ENCODE data around the gene PALLD.

The PALLD gene

GRCh38 chr4:168868044-168868781, 371.4 kb downstream of the PALLD start:
- H3K9ac ChIP-seq (ENCODE audit: low read length), result no peak overlapping the region
- DNase-seq, result no peak
- H3K27ac ChIP-seq (ENCODE audit: low read length), result no peak overlapping the region
- no peaks in the 10 kb centered on the region for H4K20me1 ChIP-seq (ENCODE audit: insufficient read depth, low read length)
- H3K9me3 ChIP-seq (replicated peaks; ENCODE audit: insufficient read depth, low read length), result no peaks in the 10 kb centered on the region
- no peaks in the 10 kb centered on the region for H3K9me2 ChIP-seq (replicated peaks; ENCODE audit: insufficient read depth, low read length)
- H2AFZ ChIP-seq (ENCODE audit: low read length), result no peak overlapping the region
- H3K36me3 ChIP-seq (replicated peaks; ENCODE audit: insufficient read depth, low read length), result no peaks in the 10 kb centered on the region
- H3F3A ChIP-seq (ENCODE audit: insufficient read depth, low read length), result no peaks in the 10 kb centered on the region
- H3K4me1 ChIP-seq (ENCODE audit: low read length), result no peaks in the 10 kb centered on the region
- TF ChIP-seq CTCF (IDR thresholded peaks at IDR 0.05; ENCODE audit: low read length) (no peak), EZH2 (optimal IDR thresholded peaks at IDR 0.05; ENCODE audit: low read depth, low read length) (no peak), EZH2phosphoT487 (IDR thresholded peaks at IDR 0.05; ENCODE audit: low read length) (no peak)
- no peak overlapping the region for H3K4me2 ChIP-seq (ENCODE audit: low read depth, low read length)
- no peak overlapping the region for H3K4me3 ChIP-seq (ENCODE audit: low read length)
- no peaks in the 10 kb centered on the region for H3K79me2 ChIP-seq (ENCODE audit: low read length)
- no peaks in the 10 kb centered on the region for H3K27me3 ChIP-seq (replicated peaks; ENCODE audit: insufficient read depth, low read length)

- no peaks in the 10 kb centered on the region for H4K20me1 ChIP-seq (ENCODE audit: insufficient read depth, low read length)
- DNase-seq, result no peak
- H3K36me3 ChIP-seq (replicated peaks; ENCODE audit: insufficient read depth, low read length), result no peaks in the 10 kb centered on the region
- no peaks in the 10 kb centered on the region for H3K4me1 ChIP-seq (ENCODE audit: low read length)
- H3K4me3 ChIP-seq (ENCODE audit: low read length), result no peak overlapping the region
- H3K79me2 ChIP-seq (ENCODE audit: low read length), result no peaks in the 10 kb centered on the region
- no peak overlapping the region for H3K9ac ChIP-seq (ENCODE audit: low read length)
- no peak overlapping the region for H3K4me2 ChIP-seq (ENCODE audit: low read depth, low read length)
- no peaks in the 10 kb centered on the region for H3K9me2 ChIP-seq (replicated peaks; ENCODE audit: insufficient read depth, low read length)
- no peak overlapping the region for H3K27ac ChIP-seq (ENCODE audit: low read length)
- H2AFZ ChIP-seq (ENCODE audit: low read length), result no peak overlapping the region
- no peaks in the 10 kb centered on the region for H3K9me3 ChIP-seq (replicated peaks; ENCODE audit: insufficient read depth, low read length)
- no peaks in the 10 kb centered on the region for H3F3A ChIP-seq (ENCODE audit: insufficient read depth, low read length)
- H3K27me3 ChIP-seq (replicated peaks; ENCODE audit: insufficient read depth, low read length), result no peaks in the 10 kb centered on the region
- TF ChIP-seq CTCF (IDR thresholded peaks at IDR 0.05; ENCODE audit: low read length) (no peak), EZH2phosphoT487 (IDR thresholded peaks at IDR 0.05; ENCODE audit: low read length) (no peak)
Measured at GRCh38 chr4:168868802-168869201, 371.9 kb downstream of the PALLD start.

GRCh38 chr4:168870004-168870403, 373.2 kb downstream of the PALLD start:
- DNase-seq, result no peak
- H3K9me2 ChIP-seq (replicated peaks; ENCODE audit: insufficient read depth, low read length), result no peaks in the 10 kb centered on the region
- TF ChIP-seq EZH2phosphoT487 (IDR thresholded peaks at IDR 0.05; ENCODE audit: low read length) (no peak), CTCF (IDR thresholded peaks at IDR 0.05; ENCODE audit: low read length) (no peak), EZH2 (optimal IDR thresholded peaks at IDR 0.05; ENCODE audit: low read depth, low read length) (no peak)
- no peaks in the 10 kb centered on the region for H3K9me3 ChIP-seq (replicated peaks; ENCODE audit: insufficient read depth, low read length)
- no peak overlapping the region for H2AFZ ChIP-seq (ENCODE audit: low read length)
- no peak overlapping the region for H3K4me3 ChIP-seq (ENCODE audit: low read length)
- no peaks in the 10 kb centered on the region for H3K79me2 ChIP-seq (ENCODE audit: low read length)
- H3K4me2 ChIP-seq (ENCODE audit: low read depth, low read length), result no peak overlapping the region
- no peaks in the 10 kb centered on the region for H4K20me1 ChIP-seq (ENCODE audit: insufficient read depth, low read length)
- no peaks in the 10 kb centered on the region for H3K4me1 ChIP-seq (ENCODE audit: low read length)
- H3K9ac ChIP-seq (ENCODE audit: low read length), result no peak overlapping the region
- no peaks in the 10 kb centered on the region for H3K27me3 ChIP-seq (replicated peaks; ENCODE audit: insufficient read depth, low read length)
- no peak overlapping the region for H3K27ac ChIP-seq (ENCODE audit: low read length)
- H3F3A ChIP-seq (ENCODE audit: insufficient read depth, low read length), result no peaks in the 10 kb centered on the region
- H3K36me3 ChIP-seq (replicated peaks; ENCODE audit: insufficient read depth, low read length), result no peaks in the 10 kb centered on the region
